ENCODE measurements around the gene SFMBT2.

GRCh38 chr10:7433861-7434260 is 23.0 kb upstream of the SFMBT2 start:
- TF ChIP-seq CTCF (IDR thresholded peaks at IDR 0.05): no peak
- TF ChIP-seq POLR2A (IDR thresholded peaks at IDR 0.05): no peak
